Measurements from ENCODE around the gene TOM1L1. TPM values are rescaled to one million over a fixed set of nuclear protein-coding genes. Genes with fewer than 3 reads are reported as not detected.

The TOM1L1 gene
- total RNA-seq, 2 experiments from 2014 or later = not detected

DNA sequence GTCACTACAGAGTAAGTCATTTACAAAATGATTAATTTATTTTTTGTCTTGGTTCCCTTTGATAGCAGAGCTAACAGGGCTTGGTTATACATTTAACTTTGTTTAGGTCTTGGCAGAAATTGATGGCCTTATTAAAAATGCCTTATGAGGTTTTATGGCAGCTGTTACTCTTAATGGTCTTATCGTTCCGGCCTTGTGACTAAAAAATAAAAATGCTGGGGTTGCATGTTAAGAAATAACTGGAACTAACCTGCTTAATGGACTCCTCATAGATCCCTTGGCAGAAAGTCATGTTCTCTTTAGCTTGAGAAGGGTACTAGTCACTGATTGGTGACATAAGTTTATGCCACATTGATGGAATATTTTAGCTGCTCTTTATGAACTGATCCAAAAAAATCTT lies 49.5 kb downstream of the TOM1L1 start:
- H3K4me3 ChIP-seq (ENCODE audit: low read depth, low read length, poor library complexity, severe bottlenecking) = no peak overlapping the region
- DNase-seq (ENCODE audit: low spot score) = no peak
- H3K9me3 ChIP-seq (ENCODE audit: low read length) = no peaks in the 10 kb centered on the region
- H2AFZ ChIP-seq (ENCODE audit: low read length) = no peak overlapping the region
- no peaks in the 10 kb centered on the region; the same call in 1 of the 2 replicates for H4K20me1 ChIP-seq (ENCODE audit: insufficient read depth, low read length)
- BruUV-seq (replicated peaks) = no TSS peak
- 0 out of 2 replicates have a peak, but pooled peaks cover 4% of the 10 kb centered on the region for H3K36me3 ChIP-seq (ENCODE audit: insufficient read depth, low read length)
- H3K9me2 ChIP-seq (ENCODE audit: insufficient read depth, low read length) = no peaks in the 10 kb centered on the region
- no peak overlapping the region for H3K27ac ChIP-seq (ENCODE audit: low read depth, low read length, poor library complexity, severe bottlenecking)
- TF ChIP-seq EZH2phosphoT487 (IDR thresholded peaks at IDR 0.05; ENCODE audit: borderline replicate concordance, low read depth, low read length) = no peak
- TF ChIP-seq, protein P1, sequence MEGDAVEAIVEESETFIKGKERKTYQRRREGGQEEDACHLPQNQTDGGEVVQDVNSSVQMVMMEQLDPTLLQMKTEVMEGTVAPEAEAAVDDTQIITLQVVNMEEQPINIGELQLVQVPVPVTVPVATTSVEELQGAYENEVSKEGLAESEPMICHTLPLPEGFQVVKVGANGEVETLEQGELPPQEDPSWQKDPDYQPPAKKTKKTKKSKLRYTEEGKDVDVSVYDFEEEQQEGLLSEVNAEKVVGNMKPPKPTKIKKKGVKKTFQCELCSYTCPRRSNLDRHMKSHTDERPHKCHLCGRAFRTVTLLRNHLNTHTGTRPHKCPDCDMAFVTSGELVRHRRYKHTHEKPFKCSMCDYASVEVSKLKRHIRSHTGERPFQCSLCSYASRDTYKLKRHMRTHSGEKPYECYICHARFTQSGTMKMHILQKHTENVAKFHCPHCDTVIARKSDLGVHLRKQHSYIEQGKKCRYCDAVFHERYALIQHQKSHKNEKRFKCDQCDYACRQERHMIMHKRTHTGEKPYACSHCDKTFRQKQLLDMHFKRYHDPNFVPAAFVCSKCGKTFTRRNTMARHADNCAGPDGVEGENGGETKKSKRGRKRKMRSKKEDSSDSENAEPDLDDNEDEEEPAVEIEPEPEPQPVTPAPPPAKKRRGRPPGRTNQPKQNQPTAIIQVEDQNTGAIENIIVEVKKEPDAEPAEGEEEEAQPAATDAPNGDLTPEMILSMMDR (conservative IDR thresholded peaks at IDR 0.05; ENCODE audit: low read length) = no peak
- H3K79me2 ChIP-seq (ENCODE audit: insufficient read depth, low read depth, low read length) = no peaks in the 10 kb centered on the region
- ChIA-PET CTCF (ENCODE audit: unreplicated experiment) (no interaction called here), POLR2A (interaction anchor here (0.6 kb wide), 1 partner anchor 58 kb away, joined by 3 read pairs; no protein-coding TSS in a partner anchor)
- H3K4me2 ChIP-seq (ENCODE audit: low read length) = no peak overlapping the region
- intact Hi-C loops (cut with micrococcal nuclease; ENCODE audit: unreplicated experiment) = no loop called here
- no peaks in the 10 kb centered on the region for H3K4me1 ChIP-seq (ENCODE audit: insufficient read depth, low read length, poor library complexity, severe bottlenecking)

- H3K4me1 ChIP-seq (ENCODE audit: insufficient read depth, low read length, poor library complexity, severe bottlenecking) = no peaks in the 10 kb centered on the region
- H3K9me3 ChIP-seq (ENCODE audit: low read length) = no peaks in the 10 kb centered on the region
- H2AFZ ChIP-seq (ENCODE audit: low read length) = no peak overlapping the region
- POLR2A ChIA-PET = no interaction called here
- CTCF ChIA-PET (ENCODE audit: unreplicated experiment) = no interaction called here
- TF ChIP-seq, protein P1 (conservative IDR thresholded peaks at IDR 0.05; ENCODE audit: low read length) = no peak
- no peak for TF ChIP-seq EZH2phosphoT487 (IDR thresholded peaks at IDR 0.05; ENCODE audit: borderline replicate concordance, low read depth, low read length)
- 0 out of 2 replicates have a peak, but pooled peaks cover 4% of the 10 kb centered on the region for H3K36me3 ChIP-seq (ENCODE audit: insufficient read depth, low read length)
- H3K27ac ChIP-seq (ENCODE audit: low read depth, low read length, poor library complexity, severe bottlenecking) = no peak overlapping the region
- intact Hi-C loops (cut with micrococcal nuclease; ENCODE audit: unreplicated experiment) = no loop called here
- DNase-seq (ENCODE audit: low spot score) = no peak
- no peaks in the 10 kb centered on the region for H3K79me2 ChIP-seq (ENCODE audit: insufficient read depth, low read depth, low read length)
- no peaks in the 10 kb centered on the region; the same call in 1 of the 2 replicates for H4K20me1 ChIP-seq (ENCODE audit: insufficient read depth, low read length)
- H3K9me2 ChIP-seq (ENCODE audit: insufficient read depth, low read length) = no peaks in the 10 kb centered on the region
- no peak overlapping the region for H3K4me3 ChIP-seq (ENCODE audit: low read depth, low read length, poor library complexity, severe bottlenecking)
- H3K4me2 ChIP-seq (ENCODE audit: low read length) = no peak overlapping the region
- BruUV-seq (replicated peaks) = no TSS peak
Measured at GRCh38 chr17:54951286-54951685, 50.6 kb downstream of the TOM1L1 start.

- intact Hi-C loops (cut with micrococcal nuclease; ENCODE audit: unreplicated experiment) = no loop called here
- H3K9me3 ChIP-seq (ENCODE audit: low read length) = no peaks in the 10 kb centered on the region
- no peak overlapping the region for H3K27ac ChIP-seq (ENCODE audit: low read depth, low read length, poor library complexity, severe bottlenecking)
- H3K9me2 ChIP-seq (ENCODE audit: insufficient read depth, low read length) = no peaks in the 10 kb centered on the region
- H3K36me3 ChIP-seq (ENCODE audit: insufficient read depth, low read length) = peaks cover 49% of the 10 kb centered on the region
- no peak overlapping the region for H3K4me3 ChIP-seq (ENCODE audit: low read depth, low read length, poor library complexity, severe bottlenecking)
- H3K4me1 ChIP-seq (ENCODE audit: insufficient read depth, low read length, poor library complexity, severe bottlenecking) = no peaks in the 10 kb centered on the region
- H2AFZ ChIP-seq (ENCODE audit: low read length) = no peak overlapping the region
- H3K79me2 ChIP-seq (ENCODE audit: insufficient read depth, low read depth, low read length) = no peaks in the 10 kb centered on the region
- no peaks in the 10 kb centered on the region; the same call in 1 of the 2 replicates for H4K20me1 ChIP-seq (ENCODE audit: insufficient read depth, low read length)
- no peak overlapping the region for H3K4me2 ChIP-seq (ENCODE audit: low read length)
- TF ChIP-seq, protein P1 (conservative IDR thresholded peaks at IDR 0.05; ENCODE audit: low read length) = no peak
- no peak for TF ChIP-seq EZH2phosphoT487 (IDR thresholded peaks at IDR 0.05; ENCODE audit: borderline replicate concordance, low read depth, low read length)
- CTCF ChIA-PET (ENCODE audit: unreplicated experiment) = no interaction called here
- no peak for DNase-seq (ENCODE audit: low spot score)
- POLR2A ChIA-PET = no interaction called here
- BruUV-seq (replicated peaks) = no TSS peak
Measured at GRCh38 chr17:54956791-54957190, 56.1 kb downstream of the TOM1L1 start.
